GM19452 (cell line): ENCODE results near the gene TNFRSF11A.

Source experiments
- ATAC-seq: cut with Tn5 transposase; IDR thresholded peaks from one replicate; pipeline ENCODE4 v1.9.1; 2021; ENCODE audit not compliant: unreplicated experiment

Gene TNFRSF11A

DNA sequence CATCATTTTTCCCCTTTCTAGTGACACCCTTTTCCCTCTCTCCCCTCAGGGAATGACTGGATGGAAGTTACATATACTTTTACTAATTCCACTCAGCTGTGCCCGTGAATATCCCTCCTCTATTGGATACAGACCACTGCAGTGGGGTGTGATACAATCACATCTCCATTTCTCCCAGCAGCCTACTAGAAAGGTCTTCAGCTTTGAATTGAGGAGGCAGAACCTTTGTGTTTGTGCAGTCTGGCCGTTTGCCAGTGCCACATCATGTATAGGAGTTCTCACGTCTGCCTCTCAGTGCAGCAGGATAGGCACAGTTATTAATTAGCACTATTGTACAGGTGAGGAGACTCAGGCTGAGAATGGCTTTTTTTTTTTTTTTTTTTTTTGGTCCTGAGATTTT, 16.4 kb downstream of the TNFRSF11A start:
- no peak for ATAC-seq

DNA sequence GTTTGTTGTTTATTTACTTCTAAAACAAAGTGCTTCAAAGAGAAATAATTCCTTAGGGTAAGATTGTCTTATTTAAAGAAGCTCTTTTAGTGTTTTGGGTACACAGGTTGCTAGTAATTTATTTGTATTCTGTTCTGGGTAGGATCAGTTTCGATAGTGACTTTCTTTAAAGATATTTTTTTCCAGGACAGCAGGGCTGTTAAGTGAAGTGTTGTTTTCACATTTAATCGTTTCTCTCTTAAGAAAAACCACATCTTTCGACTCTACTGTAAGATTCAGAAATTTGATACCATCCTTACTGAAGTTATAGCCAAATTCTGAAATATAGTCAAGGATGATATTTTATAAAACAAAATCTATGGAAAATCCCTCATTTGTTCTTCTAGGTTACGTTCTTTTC, 17.8 kb downstream of the TNFRSF11A start:
- no peak for ATAC-seq

DNA sequence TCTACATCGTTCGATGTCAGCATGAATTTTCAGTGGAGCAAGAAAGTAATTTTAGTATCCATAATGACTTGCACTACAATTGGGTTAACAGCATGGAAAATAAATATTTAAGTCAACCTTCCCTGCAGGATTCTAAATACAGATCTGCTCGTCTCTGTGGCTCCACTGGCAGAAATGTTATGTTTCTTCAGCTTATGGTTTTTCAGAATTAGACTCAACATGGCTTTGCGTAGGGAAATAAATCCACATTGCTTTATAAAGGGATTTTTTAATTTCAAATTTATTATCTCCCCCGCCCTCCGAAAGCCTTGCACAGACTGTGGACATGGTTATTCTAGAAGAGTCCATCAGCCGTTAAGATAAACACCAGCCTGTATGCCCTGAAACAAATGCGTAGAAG, 18.2 kb downstream of the TNFRSF11A start:
- ATAC-seq: no peak

DNA sequence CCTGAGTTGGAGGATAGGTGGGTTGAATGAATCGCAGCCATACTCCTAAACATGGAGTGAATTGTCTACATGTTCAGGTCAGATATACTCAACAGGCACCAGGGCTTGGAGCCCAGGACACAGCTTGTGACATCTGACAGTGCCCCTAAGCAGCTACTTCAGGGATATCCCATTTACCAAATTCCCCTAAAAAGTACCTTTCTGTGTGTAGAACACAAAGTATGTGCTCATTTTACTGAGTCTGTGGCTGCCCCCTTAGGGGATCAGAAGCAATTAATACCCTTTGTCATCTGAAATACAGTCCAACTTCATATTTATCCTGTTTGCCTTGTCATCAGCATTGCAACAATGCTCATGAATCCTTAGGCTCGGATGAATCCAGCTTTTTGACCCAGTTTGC, 20.8 kb downstream of the TNFRSF11A start:
- ATAC-seq: no peak

DNA sequence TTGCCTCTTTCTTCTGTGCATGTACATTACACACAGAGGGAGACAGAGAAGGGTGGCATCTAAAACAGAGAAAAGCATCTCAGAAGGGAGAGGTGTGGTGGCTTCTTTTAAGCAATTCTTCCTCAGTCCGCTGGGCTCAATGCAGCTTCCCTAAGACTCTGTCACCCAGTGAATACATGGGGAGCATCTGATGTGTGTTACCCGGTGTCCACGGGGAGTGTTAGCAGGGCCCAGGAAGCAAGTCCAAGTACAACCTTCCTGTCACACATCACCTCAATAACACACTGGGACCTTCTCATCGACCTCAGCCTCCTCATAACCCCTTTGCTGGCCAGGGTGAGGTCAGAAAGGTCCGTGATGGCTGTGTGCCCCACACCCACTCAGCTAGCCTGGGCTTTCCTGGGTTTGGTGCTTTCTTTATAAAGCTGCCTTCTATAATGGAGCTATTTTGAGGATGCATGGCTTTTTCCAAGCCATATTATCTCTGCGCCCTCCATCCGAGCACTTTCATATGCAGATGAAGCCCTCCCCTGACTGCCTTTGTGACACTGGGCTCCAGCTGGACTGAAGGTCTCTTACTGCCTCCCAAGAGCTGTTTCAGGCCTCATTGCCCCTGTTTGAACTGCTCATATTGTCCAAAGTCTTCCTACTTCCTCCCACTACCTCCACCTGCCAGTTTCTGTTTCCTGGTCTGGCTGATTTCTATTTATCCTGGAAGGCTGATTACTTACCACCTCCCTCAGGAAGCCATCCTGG, 21.4 kb downstream of the TNFRSF11A start:
- ATAC-seq: no peak

DNA sequence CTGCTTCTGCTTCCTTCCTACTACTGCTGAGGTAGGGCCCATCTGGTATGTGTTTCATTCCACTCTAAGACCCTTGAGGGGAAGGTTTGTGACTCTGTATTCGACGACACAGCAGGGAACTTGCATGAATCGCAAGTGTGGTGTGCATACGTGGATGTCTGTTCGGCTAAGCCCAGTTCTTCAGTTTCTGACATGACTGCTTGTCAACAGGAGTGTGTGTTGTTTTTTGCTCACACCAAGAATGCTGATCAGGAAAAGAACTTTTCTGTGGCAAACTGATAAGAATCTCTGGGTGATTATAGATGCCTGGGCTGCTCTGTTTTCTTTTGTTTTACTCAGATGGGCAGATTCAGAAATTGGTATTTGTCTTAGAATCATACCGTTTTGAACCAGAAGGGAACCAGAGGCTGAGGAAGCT, 22.0 kb downstream of the TNFRSF11A start:
- ATAC-seq: no peak

DNA sequence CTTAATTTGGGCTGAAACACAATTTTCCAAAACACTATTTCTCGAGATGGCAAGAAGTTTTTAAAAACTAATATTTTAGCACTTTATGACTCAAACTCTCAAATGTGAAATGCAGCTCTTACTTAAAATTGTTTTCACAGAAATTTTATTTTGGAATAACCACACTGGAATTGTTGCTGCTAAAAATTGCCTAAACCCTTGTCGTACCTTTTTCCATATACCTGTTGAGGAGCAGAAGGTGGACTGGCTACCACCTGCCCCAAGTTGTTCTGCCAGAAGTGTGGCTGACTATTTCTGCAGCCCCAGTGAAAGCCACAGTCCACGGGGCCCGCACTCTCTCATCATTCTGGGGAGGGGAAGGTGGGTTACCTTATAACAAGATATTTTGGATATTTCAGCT, 23.4 kb downstream of the TNFRSF11A start:
- ATAC-seq: no peak

DNA sequence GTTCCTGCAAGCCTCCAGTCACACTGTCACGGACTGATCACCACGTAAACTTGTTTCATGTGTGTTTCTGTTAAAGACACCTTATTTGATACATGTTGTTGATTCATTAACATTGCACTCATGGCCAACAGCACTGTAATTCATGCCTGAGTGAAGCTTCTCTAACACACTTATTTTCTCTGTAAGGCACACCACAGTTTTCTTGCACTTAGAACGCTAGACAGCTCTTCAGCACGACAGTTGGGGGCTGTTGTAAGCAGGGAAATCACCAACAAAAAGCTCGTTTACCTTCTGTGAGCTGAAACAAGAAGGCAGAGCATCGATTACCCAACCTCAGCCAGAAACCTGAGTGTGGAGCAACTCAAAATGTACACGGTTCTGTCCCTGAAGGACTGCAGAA, 28.1 kb downstream of the TNFRSF11A start:
- ATAC-seq: no peak

DNA sequence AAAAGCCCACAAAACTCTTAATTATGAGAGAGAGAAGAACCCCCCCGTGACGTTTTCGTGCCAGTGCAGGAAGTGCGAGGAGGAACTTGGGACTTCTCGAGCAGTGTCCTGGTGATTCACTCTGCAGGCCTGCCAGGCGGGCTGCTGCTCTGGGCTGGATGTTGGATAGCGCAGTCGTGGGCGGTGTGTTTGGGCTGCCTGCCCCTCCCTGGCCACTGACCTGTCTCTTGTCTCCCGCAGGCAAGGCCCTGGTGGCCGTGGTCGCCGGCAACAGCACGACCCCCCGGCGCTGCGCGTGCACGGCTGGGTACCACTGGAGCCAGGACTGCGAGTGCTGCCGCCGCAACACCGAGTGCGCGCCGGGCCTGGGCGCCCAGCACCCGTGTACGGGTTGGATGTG, 29.0 kb downstream of the TNFRSF11A start:
- ATAC-seq: no peak

DNA sequence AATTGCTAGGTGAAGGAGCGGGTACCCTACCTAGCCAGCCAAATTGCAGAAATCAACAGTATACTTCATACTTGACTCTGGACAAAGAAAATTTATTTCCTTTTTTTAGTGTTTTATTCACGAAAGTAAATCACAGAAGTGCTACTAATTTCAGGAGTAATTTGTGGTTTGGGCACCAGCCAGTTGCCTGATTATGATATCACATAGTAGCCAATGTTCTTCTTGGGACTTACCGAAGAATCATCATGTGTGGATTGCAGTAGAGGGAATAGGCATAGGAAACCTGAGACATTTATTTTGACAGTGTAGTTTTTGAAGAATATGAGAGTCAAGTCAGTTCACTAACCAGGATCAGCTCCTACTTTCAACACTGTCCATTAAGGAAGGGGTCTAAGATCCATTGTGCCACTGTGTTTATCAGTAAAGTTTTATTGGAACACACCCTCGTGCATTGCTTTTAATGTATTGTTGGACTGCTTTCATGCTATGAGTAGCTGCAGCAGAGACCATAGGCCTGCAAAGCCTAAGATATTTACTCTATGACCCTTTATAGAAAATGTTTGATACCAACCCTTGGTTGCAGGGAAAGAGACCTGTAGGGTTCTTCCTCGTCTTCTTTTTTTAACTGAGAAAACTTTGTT, 32.1 kb downstream of the TNFRSF11A start:
- ATAC-seq: no peak

DNA sequence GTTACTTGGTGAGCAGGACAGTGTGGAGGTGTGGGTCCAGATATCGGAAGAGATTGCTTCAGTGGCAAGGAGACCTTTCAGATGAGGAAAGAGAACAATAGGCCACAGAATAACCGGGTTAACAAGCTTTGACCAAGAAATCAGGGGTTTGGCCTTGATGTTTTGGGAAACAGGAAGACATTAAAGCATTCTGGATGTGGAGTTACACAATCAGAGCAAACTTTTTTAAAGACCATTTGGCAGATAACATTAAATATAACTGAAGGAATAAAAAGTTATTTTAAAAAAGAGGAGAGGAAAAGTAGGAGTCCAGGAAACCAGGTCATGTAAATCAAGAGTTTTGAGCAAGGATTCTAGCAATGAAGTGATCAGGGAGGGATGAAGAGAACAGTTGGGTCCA, 35.7 kb downstream of the TNFRSF11A start:
- no peak for ATAC-seq

DNA sequence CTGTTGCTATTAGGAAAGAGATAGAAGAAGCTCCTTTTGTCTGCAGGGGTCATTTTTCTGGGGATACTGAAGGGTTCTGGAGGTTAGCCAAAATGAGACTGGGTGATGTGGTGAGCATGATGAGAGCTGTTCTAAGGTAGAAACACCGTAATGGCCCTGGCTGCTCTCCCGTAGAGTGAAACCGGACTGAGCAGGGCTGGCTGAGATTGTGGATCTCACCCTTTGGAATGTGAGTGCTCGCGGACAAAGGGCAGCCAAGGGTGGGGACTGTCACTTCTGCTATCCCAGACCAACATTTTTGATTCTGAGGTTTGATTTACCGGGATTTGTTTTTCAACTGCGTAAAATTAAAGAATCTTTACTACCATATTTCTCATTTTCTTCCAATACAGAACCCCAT, 36.2 kb downstream of the TNFRSF11A start:
- ATAC-seq: no peak

DNA sequence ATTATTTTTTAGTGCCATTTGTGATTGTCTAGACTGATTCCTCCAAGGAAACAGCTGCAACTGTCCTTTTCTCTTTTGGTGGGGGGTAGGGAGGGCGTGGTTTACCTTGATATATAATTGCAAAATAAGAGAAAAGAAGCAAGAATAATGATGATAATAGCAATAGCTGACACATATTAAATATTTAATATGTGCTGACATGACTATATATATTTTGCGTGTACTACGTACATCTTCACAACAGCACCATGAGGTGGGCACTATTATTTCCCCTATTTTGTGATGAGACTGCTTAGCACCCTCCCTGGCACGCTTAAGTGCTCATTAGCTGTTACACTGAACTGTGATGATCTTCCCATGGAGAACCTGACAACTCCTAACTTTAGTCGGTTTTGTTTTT, 39.4 kb downstream of the TNFRSF11A start:
- no peak for ATAC-seq

DNA sequence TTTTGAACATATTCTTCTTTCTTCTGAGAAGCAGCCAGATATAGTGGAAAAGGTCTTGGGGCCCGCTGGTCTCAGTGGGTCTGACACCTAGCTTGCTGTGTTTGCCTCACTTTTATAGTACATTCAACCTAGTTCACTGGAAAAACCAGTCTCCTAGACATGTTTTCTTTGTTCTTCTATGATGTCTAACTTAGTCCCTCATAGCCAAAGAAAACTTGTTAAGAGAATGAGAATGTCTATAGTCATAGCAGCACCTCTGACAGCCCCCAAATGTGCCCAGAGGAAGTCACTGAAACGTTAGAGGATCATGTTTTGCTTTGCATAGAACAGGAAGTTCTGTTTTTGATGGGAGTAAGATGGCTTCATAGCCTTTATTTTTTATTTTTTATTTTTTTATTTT, 40.3 kb downstream of the TNFRSF11A start:
- ATAC-seq: no peak

DNA sequence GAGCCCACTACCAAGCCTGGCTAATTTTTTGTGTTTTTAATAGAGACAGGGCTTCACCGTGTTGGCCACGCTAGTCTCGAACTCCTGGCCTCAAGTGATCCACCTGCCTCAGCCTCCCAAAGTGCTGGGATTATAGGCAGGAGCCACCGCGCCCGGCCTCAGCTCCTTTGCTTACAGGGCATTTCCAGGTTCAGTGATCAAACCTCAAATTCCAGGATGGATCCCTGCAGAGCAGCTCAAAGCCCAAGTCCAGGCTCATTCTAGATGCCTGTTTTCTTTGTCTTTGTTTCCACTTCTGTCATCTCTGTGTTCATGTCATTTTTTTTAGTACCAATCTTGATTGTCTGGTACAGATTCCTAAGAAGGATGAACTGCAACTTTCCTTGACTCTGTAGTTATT, 41.9 kb downstream of the TNFRSF11A start:
- no peak for ATAC-seq

DNA sequence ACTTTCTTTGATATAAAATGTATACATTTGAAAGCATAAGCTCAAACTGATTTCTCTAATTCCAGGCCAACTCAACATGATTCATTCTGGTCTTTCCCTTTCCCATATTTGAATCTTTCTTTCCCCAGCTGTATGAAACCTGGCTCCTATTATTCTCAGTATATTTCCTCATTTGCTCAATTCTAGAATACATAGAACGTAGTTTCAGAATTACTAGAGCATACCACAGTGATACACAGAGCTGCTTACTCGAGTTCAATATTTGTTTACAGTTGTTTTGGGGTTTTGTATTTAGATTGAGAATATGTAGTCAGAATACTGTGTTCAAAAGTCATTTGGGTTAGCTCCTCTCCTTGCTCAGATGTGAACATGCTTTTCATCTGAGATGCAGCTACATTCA, 43.0 kb downstream of the TNFRSF11A start:
- ATAC-seq: peak; percentile 47

DNA sequence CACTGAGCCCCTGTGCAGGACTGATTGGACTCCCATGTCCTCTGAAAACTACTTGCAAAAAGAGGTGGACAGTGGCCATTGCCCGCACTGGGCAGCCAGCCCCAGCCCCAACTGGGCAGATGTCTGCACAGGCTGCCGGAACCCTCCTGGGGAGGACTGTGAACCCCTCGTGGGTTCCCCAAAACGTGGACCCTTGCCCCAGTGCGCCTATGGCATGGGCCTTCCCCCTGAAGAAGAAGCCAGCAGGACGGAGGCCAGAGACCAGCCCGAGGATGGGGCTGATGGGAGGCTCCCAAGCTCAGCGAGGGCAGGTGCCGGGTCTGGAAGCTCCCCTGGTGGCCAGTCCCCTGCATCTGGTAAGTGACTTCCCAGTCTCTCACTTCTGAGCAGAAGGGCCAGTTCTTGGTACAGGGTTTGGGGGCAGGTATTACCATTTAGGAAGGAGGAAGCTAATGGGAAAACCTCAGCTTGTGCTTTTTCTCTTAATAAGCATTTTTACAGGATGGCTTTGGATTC, 44.1 kb downstream of the TNFRSF11A start:
- ATAC-seq: no peak

DNA sequence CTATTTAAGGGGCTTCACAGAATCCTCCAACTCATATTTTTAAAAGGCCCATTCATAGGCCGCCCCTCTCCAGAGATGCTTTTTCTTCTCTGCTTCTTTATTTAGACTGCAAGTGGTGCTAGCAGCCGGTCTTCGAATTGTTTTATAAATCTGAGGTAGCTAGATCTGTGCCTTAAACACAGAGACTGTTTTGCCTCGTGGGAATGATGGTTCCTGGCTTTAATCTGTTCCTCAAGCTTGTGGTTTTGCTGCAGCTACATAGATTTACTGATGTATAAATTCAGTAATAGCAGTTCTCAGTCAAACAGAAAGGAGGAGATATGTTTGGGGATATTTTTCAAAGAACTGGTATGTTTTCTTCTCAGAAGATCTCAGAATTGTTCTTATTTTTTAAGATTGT, 45.3 kb downstream of the TNFRSF11A start:
- ATAC-seq: no peak

DNA sequence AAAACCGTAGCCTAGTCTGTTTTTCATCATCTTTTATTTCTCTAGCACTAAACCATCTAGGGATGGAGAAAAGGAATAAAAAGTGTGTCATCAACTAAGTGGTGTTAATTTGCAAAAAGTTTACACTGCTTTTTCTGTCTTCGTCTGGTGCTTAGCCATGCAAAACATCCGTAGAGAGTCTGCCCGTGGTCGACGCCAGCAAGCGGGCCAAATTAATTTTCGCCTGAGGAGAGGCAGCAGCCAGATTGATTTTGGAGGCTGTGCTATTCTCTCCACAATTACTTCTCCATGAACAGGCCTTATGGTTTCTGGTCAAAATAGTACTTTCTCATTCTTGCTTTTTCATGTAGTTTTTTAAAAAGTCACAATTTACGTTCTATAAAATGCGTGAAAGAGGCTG, 46.3 kb downstream of the TNFRSF11A start:
- ATAC-seq: no peak

DNA sequence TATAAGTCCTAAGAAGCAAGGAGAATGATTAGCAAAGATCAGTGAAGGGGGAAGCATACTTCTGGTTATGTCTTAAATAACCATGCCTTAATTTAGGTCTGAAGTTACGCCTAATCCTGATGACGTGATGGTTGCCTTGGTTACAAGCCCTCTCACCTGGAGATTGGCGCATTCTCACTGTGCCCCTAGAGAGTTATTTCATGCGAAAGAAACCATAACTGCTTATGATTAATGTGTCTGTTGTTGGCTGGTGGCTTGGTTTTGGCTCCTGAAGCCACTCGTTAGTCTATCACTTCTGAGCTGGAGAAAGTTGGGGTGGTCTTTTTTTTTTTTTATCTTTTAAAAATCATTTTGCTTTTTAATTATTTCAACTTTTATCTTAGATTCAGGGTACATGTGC, 47.0 kb downstream of the TNFRSF11A start:
- ATAC-seq: peak; percentile 73

DNA sequence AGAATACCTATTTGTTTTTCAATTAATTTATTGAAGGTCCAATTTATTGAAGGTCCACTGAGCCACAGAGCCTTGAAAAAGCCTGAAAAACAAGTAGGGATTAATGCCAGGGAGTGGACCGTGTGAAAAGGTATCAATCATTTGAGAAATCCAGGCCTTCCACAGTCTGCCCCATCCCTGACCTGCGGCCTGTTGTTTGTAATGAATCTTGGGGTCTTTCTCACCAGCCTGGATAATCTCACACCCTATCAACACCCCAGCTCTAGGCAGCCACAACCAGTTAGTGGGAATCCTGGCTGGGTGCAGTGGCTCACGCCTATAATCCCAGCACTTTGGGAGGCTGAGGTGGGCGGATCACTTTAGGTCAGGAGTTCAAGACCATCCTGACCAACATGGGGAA, 47.8 kb downstream of the TNFRSF11A start:
- no peak for ATAC-seq

DNA sequence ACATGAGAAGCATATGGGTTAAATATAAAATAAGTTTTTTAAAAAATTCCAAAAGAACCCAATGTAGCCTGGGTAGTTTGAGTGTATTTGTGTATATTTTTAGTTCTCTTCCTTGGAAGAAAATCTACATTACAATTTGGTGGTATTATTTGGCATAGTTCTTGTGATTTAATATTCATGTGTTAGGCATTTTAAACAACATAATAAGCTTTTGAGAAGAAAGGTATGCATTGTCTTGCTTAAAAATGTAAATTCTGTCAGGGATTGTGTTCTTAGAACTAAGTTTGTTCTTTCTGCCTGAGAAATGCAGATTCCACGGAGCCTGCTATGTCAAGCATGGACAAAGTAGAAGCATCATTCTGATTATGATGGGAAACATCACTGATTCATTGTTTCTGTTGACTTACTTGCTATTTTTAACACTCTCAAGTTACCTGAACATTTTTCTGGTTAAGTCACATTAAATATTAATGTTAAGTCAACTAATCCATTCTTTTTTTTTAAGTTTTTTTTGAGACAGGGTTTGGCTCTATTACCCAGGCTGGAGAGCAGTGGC, 49.4 kb downstream of the TNFRSF11A start:
- ATAC-seq: no peak
